H9 (cell line): ENCODE data around the gene IZUMO4. TPM values are rescaled to one million over a fixed set of nuclear protein-coding genes. Genes with fewer than 3 reads are reported as not detected.

ENCODE experiments used
- DNase-seq: peaks from one replicate; pipeline ENCODE4 v3.0.0-alpha.2; 2017
- H2AFZ ChIP-seq: one replicate; pipeline ENCODE4 v1.6.1; 2013; ENCODE audit warnings: mild to moderate bottlenecking, low read length, control low read depth, moderate library complexity
- H2AK5ac ChIP-seq: 2 replicates; pipeline ENCODE4 v1.6.1; 2013; ENCODE audit warnings: low read length, control low read depth, mixed read lengths; ENCODE audit not compliant: insufficient read length
- H2BK120ac ChIP-seq: one replicate; pipeline ENCODE4 v1.6.1; 2013; ENCODE audit warnings: low read depth, mild to moderate bottlenecking, low read length, control low read depth, inconsistent platforms; ENCODE audit not compliant: poor library complexity, severe bottlenecking
- H2BK12ac ChIP-seq: 2 replicates; pipeline ENCODE4 v1.6.1; 2013; ENCODE audit warnings: low read length, control low read depth, mixed read lengths, low read depth; ENCODE audit not compliant: insufficient read length
- H2BK15ac ChIP-seq: 2 replicates; pipeline ENCODE4 v1.6.1; 2013; ENCODE audit warnings: low read depth, low read length, control low read depth
- H2BK20ac ChIP-seq: one replicate; pipeline ENCODE4 v1.6.1; 2013; ENCODE audit warnings: low read depth, mild to moderate bottlenecking, low read length, control low read depth, inconsistent platforms; ENCODE audit not compliant: poor library complexity, severe bottlenecking
- H2BK5ac ChIP-seq: 2 replicates; pipeline ENCODE4 v1.6.1; 2013; ENCODE audit warnings: low read length, control low read depth, mixed read lengths; ENCODE audit not compliant: insufficient read length
- H3K14ac ChIP-seq: 2 replicates; pipeline ENCODE4 v1.6.1; 2013; ENCODE audit warnings: low read length, control low read depth; ENCODE audit not compliant: insufficient read depth
- H3K18ac ChIP-seq: 2 replicates; pipeline ENCODE4 v1.6.1; 2013; ENCODE audit warnings: low read depth, mild to moderate bottlenecking, mixed read lengths, low read length, control low read depth; ENCODE audit not compliant: insufficient read length
- H3K23ac ChIP-seq: 2 replicates; pipeline ENCODE4 v1.6.1; 2013; ENCODE audit warnings: low read length, control low read depth, mixed read lengths, low read depth; ENCODE audit not compliant: insufficient read length
- H3K23me2 ChIP-seq: 2 replicates; pipeline ENCODE4 v1.6.1; 2013; ENCODE audit warnings: low read depth, mild to moderate bottlenecking, mixed read lengths, low read length, control low read depth; ENCODE audit not compliant: insufficient read length, poor library complexity, severe bottlenecking
- H3K27ac ChIP-seq: 2 replicates; pipeline ENCODE4 v1.5.1; 2013; ENCODE audit warnings: low read length, control low read depth, mixed read lengths, low read depth; ENCODE audit not compliant: insufficient read length
- H3K27me3 ChIP-seq: 2 replicates; pipeline ENCODE4 v1.6.1; 2013; ENCODE audit warnings: low read length, control low read depth, inconsistent platforms; ENCODE audit not compliant: insufficient read depth
- H3K4ac ChIP-seq: 2 replicates; pipeline ENCODE4 v1.6.1; 2013; ENCODE audit warnings: low read depth, mild to moderate bottlenecking, control low read depth, inconsistent platforms, low read length, moderate library complexity
- H3K4me1 ChIP-seq: 2 replicates; pipeline ENCODE4 v1.6.1; 2013; ENCODE audit warnings: low read length, control low read depth, inconsistent platforms; ENCODE audit not compliant: insufficient read depth
- H3K4me2 ChIP-seq: 2 replicates; pipeline ENCODE4 v1.6.1; 2013; ENCODE audit warnings: low read length, control low read depth, mixed read lengths; ENCODE audit not compliant: insufficient read length, insufficient read depth
- H3K56ac ChIP-seq: 2 replicates; pipeline ENCODE4 v1.6.1; 2013; ENCODE audit warnings: low read depth, mild to moderate bottlenecking, mixed read lengths, low read length, control low read depth; ENCODE audit not compliant: insufficient read length
- H3K79me1 ChIP-seq: 2 replicates; pipeline ENCODE4 v1.6.1; 2013; ENCODE audit warnings: low read depth, mild to moderate bottlenecking, moderate library complexity, low read length, control low read depth, inconsistent platforms; ENCODE audit not compliant: insufficient read depth, poor library complexity, severe bottlenecking
- H3K79me2 ChIP-seq: 2 replicates; pipeline ENCODE4 v1.6.1; 2013; ENCODE audit warnings: low read length, control low read depth, inconsistent platforms; ENCODE audit not compliant: insufficient read depth
- H3K9ac ChIP-seq: 2 replicates; pipeline ENCODE4 v1.6.1; 2013; ENCODE audit warnings: low read length, control low read depth, mixed read lengths; ENCODE audit not compliant: insufficient read length; ENCODE audit errors: extremely low read depth
- H3K9me3 ChIP-seq: one replicate; pipeline ENCODE4 v1.6.1; 2013; ENCODE audit warnings: low read depth, low read length, inconsistent platforms; ENCODE audit not compliant: control insufficient read depth
- H3T11ph ChIP-seq: one replicate; pipeline ENCODE4 v1.6.1; 2013; ENCODE audit warnings: mild to moderate bottlenecking, low read length, control low read depth, inconsistent platforms
- H4K20me1 ChIP-seq: one replicate; pipeline ENCODE4 v1.6.1; 2013; ENCODE audit not compliant: control insufficient read depth, insufficient read length, insufficient read depth
- H4K5ac ChIP-seq: 2 replicates; pipeline ENCODE4 v1.6.1; 2013; ENCODE audit warnings: low read depth, mild to moderate bottlenecking, mixed read lengths, low read length, control low read depth; ENCODE audit not compliant: insufficient read length
- H4K8ac ChIP-seq: replicated peaks from 2 replicates; pipeline ENCODE4 v1.6.1; 2013; ENCODE audit warnings: low read length, control low read depth, mixed read lengths, low read depth; ENCODE audit not compliant: insufficient read length
- H4K91ac ChIP-seq: 2 replicates; pipeline ENCODE4 v1.6.1; 2013; ENCODE audit warnings: low read depth, mild to moderate bottlenecking, moderate library complexity, mixed read lengths, low read length, control low read depth; ENCODE audit not compliant: insufficient read length
- H3K27ac Mint-ChIP-seq, 3 experiments: 2 replicates in 2 of 3; 3 replicates in 1 of 3; pipeline ENCODE4 v1.8.0; 2020 to 2021; ENCODE audit warnings: mixed read lengths in 3 of 3, mild to moderate bottlenecking in 1 of 3, moderate library complexity in 1 of 3
- H3K27me3 Mint-ChIP-seq: 2 replicates; pipeline ENCODE4 v1.8.0; 2021; ENCODE audit warnings: low read depth, mild to moderate bottlenecking, moderate library complexity, mixed read lengths
- H3K36me3 Mint-ChIP-seq, 3 experiments: 2 replicates in 2 of 3; 3 replicates in 1 of 3; pipeline ENCODE4 v1.8.0; 2020 to 2021; ENCODE audit warnings: low read depth in 3 of 3, mixed read lengths in 3 of 3; ENCODE audit not compliant: insufficient read depth in 1 of 3
- H3K4me1 Mint-ChIP-seq, 2 experiments: 2 replicates each; pipeline ENCODE4 v1.8.0; 2020; ENCODE audit warnings: mixed read lengths in 2 of 2
- H3K4me3 Mint-ChIP-seq, 2 experiments: 2 replicates in 1 of 2; 3 replicates in 1 of 2; pipeline ENCODE4 v1.8.0; 2020 to 2021; ENCODE audit warnings: mild to moderate bottlenecking in 2 of 2, mixed read lengths in 2 of 2, moderate library complexity in 1 of 2
- H3K9me3 Mint-ChIP-seq, 2 experiments: 2 replicates in 1 of 2; 3 replicates in 1 of 2; pipeline ENCODE4 v1.8.0; 2020; ENCODE audit warnings: mild to moderate bottlenecking in 2 of 2, mixed read lengths in 2 of 2, moderate library complexity in 1 of 2
- CTCF ChIP-seq: fragments of 200-600 bp; sonication (generic); conservative IDR thresholded peaks from 3 replicates; pipeline ENCODE4 v1.8.0; 2021; ENCODE audit warnings: antibody characterized with exemption, mild to moderate bottlenecking
- WGBS: extraction: QIAGEN DNeasy Blood & Tissue Kit; methylation state at CpG from one replicate; pipeline ENCODE4 v1.1.7; 2013; ENCODE audit warnings: missing lambda C conversion rate, low lambda C conversion rate, mixed read lengths; ENCODE audit not compliant: insufficient read length; ENCODE audit errors: extremely low coverage; 5-methylcytosine and 5-hydroxymethylcytosine counted together
- total RNA-seq: library from RNA; stranded (reverse); gene quantifications from 2 replicates; pipeline ENCODE4 v1.2.1, GENCODE V29; 2021

The IZUMO4 gene
- total RNA-seq, 1 experiment from 2014 or later: 2.1 TPM

DNA sequence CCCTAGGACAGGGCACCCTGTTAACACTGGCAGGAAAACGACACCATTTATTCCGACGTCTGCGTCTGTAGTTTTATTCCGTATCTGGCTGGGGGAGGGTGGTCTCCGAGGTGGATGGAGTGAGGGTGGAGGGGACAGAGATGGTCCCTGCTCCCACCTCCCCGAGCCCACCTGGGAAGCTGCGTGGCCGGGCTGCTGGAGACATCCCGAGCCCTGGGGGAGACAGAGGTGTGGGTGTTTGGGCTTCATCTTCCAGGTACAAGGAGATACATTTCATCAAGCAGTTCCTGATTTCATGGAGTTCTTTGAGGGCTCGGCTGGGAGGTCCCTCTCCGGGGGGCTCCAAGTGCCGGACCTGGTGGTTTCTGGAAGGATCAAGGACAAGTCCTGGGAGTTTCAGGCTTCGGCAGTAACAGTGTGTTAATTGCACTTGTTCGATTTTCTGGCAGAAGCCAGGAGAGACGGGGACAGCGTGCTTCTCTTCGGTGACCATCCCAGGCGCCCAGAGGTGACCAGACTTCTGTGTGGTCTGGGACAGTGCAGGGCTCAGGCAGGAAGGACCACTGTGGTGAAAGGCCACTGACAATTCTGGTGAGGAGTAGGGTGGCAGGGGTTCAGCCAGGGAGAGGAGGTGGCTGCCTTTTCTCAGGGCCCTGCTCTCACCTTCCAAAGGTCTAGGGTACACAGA is 25.6 kb upstream of the IZUMO4 start:
- Mint-ChIP-seq H3K27ac (peak overlapping the region; percentile 46 to 80 (median 61); a peak in 3 of 7 replicates), H3K36me3 (peaks cover 4 to 24% (median 16%) of the 10 kb centered on the region in 3 experiments), H3K4me1 (peaks cover 0 to 2% of the 10 kb centered on the region in 2 experiments; a peak in 1 of 4 replicates), H3K4me3 (no peak overlapping the region), H3K27me3 (no peaks in the 10 kb centered on the region), H3K9me3 (no peaks in the 10 kb centered on the region)
- Histone ChIP-seq H3K9ac (no peak overlapping the region), H3K27ac (no peak overlapping the region), H3K9me3 (no peaks in the 10 kb centered on the region), H3K56ac (no peak overlapping the region), H3K4ac (no peak overlapping the region), H3K79me1 (no peaks in the 10 kb centered on the region), H2BK120ac (no peak overlapping the region), H3K4me2 (no peak overlapping the region), H4K20me1 (no peaks in the 10 kb centered on the region), H2AK5ac (no peak overlapping the region), H3K4me1 (no peaks in the 10 kb centered on the region), H4K91ac (no peak overlapping the region), H2BK12ac (no peak overlapping the region), H2AFZ (no peak overlapping the region), H3T11ph (no peak overlapping the region), H2BK5ac (no peak overlapping the region), H4K8ac (no peak overlapping the region), H4K5ac (no peak overlapping the region), H2BK15ac (no peak overlapping the region), H3K18ac (no peak overlapping the region), H3K79me2 (no peaks in the 10 kb centered on the region), H3K27me3 (no peaks in the 10 kb centered on the region), H3K23ac (no peak overlapping the region), H3K14ac (no peak overlapping the region), H2BK20ac (no peak overlapping the region), H3K23me2 (no peaks in the 10 kb centered on the region)
- no CpG with 5 or more reads among the region's 19 CpGs for WGBS
- no peak for TF ChIP-seq CTCF
- DNase-seq: no peak
